Transverse colon (tissue), 4 donors: ENCODE measurements around the gene IMMP2L. TPM values are rescaled to one million over a fixed set of nuclear protein-coding genes. Genes with fewer than 3 reads are reported as not detected.

ENCODE experiments used
- DNase-seq: peaks from one replicate; pipeline ENCODE4 v3.0.0-alpha.2; 2019
- H3K27ac ChIP-seq, 4 donors: fragments of 200-600 bp; sonication (generic); 2 replicates each; pipeline ENCODE4 v1.5.1; 2016 to 2018; ENCODE audit warnings: inconsistent platforms in 4 of 4
- H3K27me3 ChIP-seq: fragments of 200-600 bp; sonication (generic); 2 replicates; pipeline ENCODE4 v1.5.1; 2017; ENCODE audit warnings: inconsistent platforms
- H3K36me3 ChIP-seq, 4 donors: fragments of 200-600 bp; sonication (generic); 2 replicates each; pipeline ENCODE4 v1.5.1; 2017 to 2019; ENCODE audit warnings: inconsistent platforms in 4 of 4
- H3K4me1 ChIP-seq, 4 donors: fragments of 200-600 bp; sonication (generic); 2 replicates each; pipeline ENCODE4 v1.5.1; 2017 to 2020; ENCODE audit warnings: inconsistent platforms in 4 of 4
- H3K4me3 ChIP-seq, 4 donors: fragments of 200-600 bp; sonication (generic); 1 replicate in 1 of 4; 2 replicates in 3 of 4; pipeline versions ENCODE4 v1.5.1 to v1.6.1; 2017 to 2019; ENCODE audit warnings: inconsistent platforms in 4 of 4
- H3K9me3 ChIP-seq, 2 donors: fragments of 200-600 bp; sonication (generic); 2 replicates each; pipeline ENCODE4 v1.5.1; 2017 to 2019; ENCODE audit warnings: inconsistent platforms in 2 of 2
- CTCF ChIP-seq, 5 experiments: fragments of 200-600 bp in 3 of 5; fragments of 450-650 bp in 2 of 5; sonication (generic) in 3 of 5; IDR thresholded peaks; 1 replicate in 2 of 5; 2 replicates in 3 of 5; pipeline ENCODE4 v1.5.1; 2016 to 2017; ENCODE audit warnings: antibody characterized with exemption in 5 of 5, inconsistent platforms in 3 of 5, mild to moderate bottlenecking in 2 of 5, moderate library complexity in 1 of 5
- EP300 ChIP-seq: sonication (generic); formaldehyde crosslinking; IDR thresholded peaks from one replicate; pipeline ENCODE4 v1.6.1; 2017; ENCODE audit warnings: antibody characterized with exemption, low read depth
- POLR2A ChIP-seq: fragments of 450-650 bp; IDR thresholded peaks from one replicate; pipeline ENCODE4 v1.6.1; 2016; ENCODE audit warnings: antibody characterized with exemption, mild to moderate bottlenecking, moderate library complexity
- POLR2AphosphoS5 ChIP-seq, 3 donors: sonication (generic); formaldehyde crosslinking; IDR thresholded peaks; one replicate each; pipeline ENCODE4 v1.6.1; 2016; ENCODE audit warnings: antibody characterized with exemption in 3 of 3
- WGBS, 2 donors: methylation state at CpG; one replicate each; pipeline ENCODE4 v1.1.5; 2018; ENCODE audit warnings: low coverage in 1 of 2; 5-methylcytosine and 5-hydroxymethylcytosine counted together
- in situ Hi-C, 4 donors: fragments of 200-750 bp; cut with MboI; loops; one replicate each; pipeline versions ENCODE4 v1.15.0 to v1.15.1; 2017; ENCODE audit warnings: low sequenced_read_pairs in 3 of 4, low pct_ligation_motif_present in 1 of 4, low pct_unique_long_range_greater_than_20kb in 1 of 4
- intact Hi-C: fragments of 100-400 bp; cut with DNase I; formaldehyde crosslinking; loops from one replicate; pipeline ENCODE4 v1.15.1; 2023; ENCODE audit warnings: low total_unique reads
- total RNA-seq, 4 donors: library from RNA; depleted of rRNA; stranded (reverse); fragments of >200 nt; gene quantifications; one replicate each; pipeline ENCODE4 v1.1.0, GENCODE V29; 2016

The IMMP2L gene
- total RNA-seq, 4 donors from 2014 or later, result 8.6 to 69.6 (median 10.9) TPM

- TF ChIP-seq CTCF (IDR thresholded peaks at IDR 0.05), result no peak
- no peak for TF ChIP-seq EP300
- TF ChIP-seq POLR2AphosphoS5 (IDR thresholded peaks at IDR 0.05), result no peak
- no peak for TF ChIP-seq POLR2A
- 25 to 38% methylated on average over 2 of the region's 2 CpGs for WGBS, 2 donors
- no peak overlapping the region for H3K27ac ChIP-seq
- no peaks in the 10 kb centered on the region for H3K4me1 ChIP-seq
- no peaks in the 10 kb centered on the region for H3K27me3 ChIP-seq
- H3K9me3 ChIP-seq, result no peaks in the 10 kb centered on the region
- no peak overlapping the region for H3K4me3 ChIP-seq
- no peaks in the 10 kb centered on the region for H3K36me3 ChIP-seq
- DNase-seq, result no peak
- intact Hi-C loops (no loop called here), in situ Hi-C loops (no loop called here)
Observed at GRCh38 chr7:111168182-111168581, 394.1 kb downstream of the IMMP2L start.

- no peak for TF ChIP-seq POLR2AphosphoS5 (IDR thresholded peaks at IDR 0.05)
- TF ChIP-seq CTCF (IDR thresholded peaks at IDR 0.05), result no peak
- no peak for TF ChIP-seq POLR2A
- no peak for TF ChIP-seq EP300
- intact Hi-C loops (no loop called here), in situ Hi-C loops (no loop called here)
- H3K4me1 ChIP-seq, result no peaks in the 10 kb centered on the region
- H3K27me3 ChIP-seq, result no peaks in the 10 kb centered on the region
- no peak overlapping the region for H3K27ac ChIP-seq
- no peak overlapping the region for H3K4me3 ChIP-seq
- 100% methylated on average over 1 of the region's 1 CpG for WGBS, 2 donors
- H3K36me3 ChIP-seq, result no peaks in the 10 kb centered on the region
- no peaks in the 10 kb centered on the region for H3K9me3 ChIP-seq
- no peak for DNase-seq
Observed at GRCh38 chr7:111164442-111164841, 397.9 kb downstream of the IMMP2L start.

- in situ Hi-C loops, result no loop called here
- intact Hi-C loops, result no loop called here
Observed at GRCh38 chr7:111162692-111163091, 399.6 kb downstream of the IMMP2L start.

GRCh38 chr7:111160297-111160696, 402.0 kb downstream of the IMMP2L start:
- Histone ChIP-seq H3K27me3 (no peaks in the 10 kb centered on the region), H3K27ac (no peak overlapping the region), H3K36me3 (no peaks in the 10 kb centered on the region), H3K4me1 (no peaks in the 10 kb centered on the region), H3K9me3 (no peaks in the 10 kb centered on the region), H3K4me3 (no peak overlapping the region)
- TF ChIP-seq CTCF (IDR thresholded peaks at IDR 0.05) (no peak), EP300 (no peak), POLR2AphosphoS5 (IDR thresholded peaks at IDR 0.05) (no peak), POLR2A (no peak)
- in situ Hi-C loops (no loop called here), intact Hi-C loops (no loop called here)
- no peak for DNase-seq

More at GRCh38 chr7:111162692-111163091, 399.6 kb downstream of the IMMP2L start:
- no peaks in the 10 kb centered on the region for H3K27me3 ChIP-seq
- H3K4me1 ChIP-seq, result no peaks in the 10 kb centered on the region
- H3K4me3 ChIP-seq, result no peak overlapping the region
- TF ChIP-seq POLR2AphosphoS5 (IDR thresholded peaks at IDR 0.05) (no peak), POLR2A (no peak), CTCF (IDR thresholded peaks at IDR 0.05) (no peak), EP300 (no peak)
- DNase-seq, result no peak
- H3K27ac ChIP-seq, result no peak overlapping the region
- H3K9me3 ChIP-seq, result no peaks in the 10 kb centered on the region
- 91 to 100% methylated on average over 1 to 3 of the region's 3 CpGs for WGBS, 2 donors
- H3K36me3 ChIP-seq, result no peaks in the 10 kb centered on the region
